ENCODE results near the gene TGFBR1. TPM values are rescaled to one million over a fixed set of nuclear protein-coding genes. Genes with fewer than 3 reads are reported as not detected.

The TGFBR1 gene
- total and polyA plus RNA-seq, 7 experiments from 2014 or later: 18.3 to 95.5 (median 27.8) TPM

- Histone ChIP-seq H3K9me3 (ENCODE audit: control insufficient read depth in 2 of 3, low read length in 3 of 3) (no peaks in the 10 kb centered on the region), H3K4me3 (ENCODE audit: low read length) (no peak overlapping the region), H3K27ac (ENCODE audit: low read depth, low read length) (no peak overlapping the region), H3K27me3 (ENCODE audit: control insufficient read depth in 2 of 2, insufficient read depth in 2 of 2, low read length in 2 of 2) (no peaks in the 10 kb centered on the region), H3K36me3 (ENCODE audit: control insufficient read depth in 2 of 3, insufficient read depth in 3 of 3, low read length in 3 of 3) (no peaks in the 10 kb centered on the region), H3K4me1 (ENCODE audit: control insufficient read depth in 2 of 2, insufficient read depth in 2 of 2, low read length in 2 of 2) (peaks cover 0 to 3% of the 10 kb centered on the region in 2 donors)
- Mint-ChIP-seq H3K9me3 (no peaks in the 10 kb centered on the region), H3K27me3 (no peaks in the 10 kb centered on the region), H3K4me1 (peaks cover 0 to 43% (median 8%) of the 10 kb centered on the region in 7 donors), H3K4me3 (no peak overlapping the region), H3K36me3 (peaks cover 0 to 1% (median 0%) of the 10 kb centered on the region in 5 donors), H3K27ac (no peak overlapping the region)
- ChIA-PET CTCF (no interaction called here), POLR2A (no interaction called here)
- ATAC-seq (no peak), DNase-seq (no peak)
- intact Hi-C loops (cut with micrococcal nuclease): loop anchor here in 1 of 2 donors (2.0 to 5.0 kb wide), 3 partner anchors 13 to 1417 kb away; partner anchors contain the start of gene NR4A3
Observed at GRCh38 chr9:99180199-99180598, 75.3 kb downstream of the TGFBR1 start.

GRCh38 chr9:99180662-99181061 is 75.7 kb downstream of the TGFBR1 start:
- no peaks in the 10 kb centered on the region for H3K36me3 ChIP-seq (ENCODE audit: control insufficient read depth in 2 of 3, insufficient read depth in 3 of 3, low read length in 3 of 3)
- H3K4me3 ChIP-seq (ENCODE audit: low read length): no peak overlapping the region
- H3K4me1 ChIP-seq (ENCODE audit: control insufficient read depth in 2 of 2, insufficient read depth in 2 of 2, low read length in 2 of 2): peaks cover 0 to 3% of the 10 kb centered on the region in 2 donors
- peaks cover 0 to 1% (median 0%) of the 10 kb centered on the region in 5 donors for H3K36me3 Mint-ChIP-seq
- H3K4me1 Mint-ChIP-seq: peaks cover 0 to 43% (median 8%) of the 10 kb centered on the region in 7 donors
- H3K27ac ChIP-seq (ENCODE audit: low read depth, low read length): no peak overlapping the region
- no peaks in the 10 kb centered on the region for H3K27me3 Mint-ChIP-seq
- no peaks in the 10 kb centered on the region for H3K27me3 ChIP-seq (ENCODE audit: control insufficient read depth in 2 of 2, insufficient read depth in 2 of 2, low read length in 2 of 2)
- H3K9me3 Mint-ChIP-seq: no peaks in the 10 kb centered on the region
- intact Hi-C loops (cut with micrococcal nuclease): loop anchor here in 1 of 2 donors (2.0 to 5.0 kb wide), 3 partner anchors 14 to 1417 kb away; partner anchors contain the start of gene NR4A3
- DNase-seq: no peak
- ChIA-PET POLR2A (no interaction called here), CTCF (no interaction called here)
- no peaks in the 10 kb centered on the region for H3K9me3 ChIP-seq (ENCODE audit: control insufficient read depth in 2 of 3, low read length in 3 of 3)
- H3K27ac Mint-ChIP-seq: peak overlapping the region in 2 of 9 donors; percentile 43 to 59
- no peak overlapping the region for H3K4me3 Mint-ChIP-seq
- no peak for ATAC-seq

- peak overlapping the region in 1 of 9 donors; percentile 67 for H3K27ac Mint-ChIP-seq
- ChIA-PET POLR2A (no interaction called here), CTCF (interaction anchor here (0.6 kb wide), 1 partner anchor 206 kb away, joined by 3 read pairs; no protein-coding TSS in a partner anchor)
- intact Hi-C loops (cut with micrococcal nuclease): loop anchor here in 1 of 2 donors (2.0 to 5.0 kb wide), 3 partner anchors 14 to 1416 kb away; partner anchors contain the start of gene NR4A3
- H3K36me3 ChIP-seq (ENCODE audit: control insufficient read depth in 2 of 3, insufficient read depth in 3 of 3, low read length in 3 of 3): no peaks in the 10 kb centered on the region
- H3K27me3 Mint-ChIP-seq: no peaks in the 10 kb centered on the region
- peaks cover 0 to 3% of the 10 kb centered on the region in 2 donors for H3K4me1 ChIP-seq (ENCODE audit: control insufficient read depth in 2 of 2, insufficient read depth in 2 of 2, low read length in 2 of 2)
- H3K27ac ChIP-seq (ENCODE audit: low read depth, low read length): no peak overlapping the region
- peak overlapping the region in 1 of 10 donors; percentile 41 for H3K4me3 Mint-ChIP-seq
- H3K9me3 ChIP-seq (ENCODE audit: control insufficient read depth in 2 of 3, low read length in 3 of 3): no peaks in the 10 kb centered on the region
- ATAC-seq (no peak), DNase-seq (no peak)
- no peaks in the 10 kb centered on the region for H3K9me3 Mint-ChIP-seq
- H3K36me3 Mint-ChIP-seq: peaks cover 0 to 1% (median 0%) of the 10 kb centered on the region in 5 donors
- no peaks in the 10 kb centered on the region for H3K27me3 ChIP-seq (ENCODE audit: control insufficient read depth in 2 of 2, insufficient read depth in 2 of 2, low read length in 2 of 2)
- H3K4me3 ChIP-seq (ENCODE audit: low read length): no peak overlapping the region
- H3K4me1 Mint-ChIP-seq: peaks cover 0 to 43% (median 9%) of the 10 kb centered on the region in 7 donors
Observed at GRCh38 chr9:99181206-99181605, 76.3 kb downstream of the TGFBR1 start.

- Mint-ChIP-seq H3K36me3 (peaks cover 0 to 1% (median 0%) of the 10 kb centered on the region in 5 donors), H3K27me3 (no peaks in the 10 kb centered on the region), H3K27ac (peak overlapping the region in 1 of 9 donors; percentile 67), H3K4me3 (peak overlapping the region in 1 of 10 donors; percentile 41), H3K4me1 (peaks cover 0 to 46% (median 9%) of the 10 kb centered on the region in 7 donors), H3K9me3 (no peaks in the 10 kb centered on the region)
- peaks cover 0 to 3% of the 10 kb centered on the region in 2 donors for H3K4me1 ChIP-seq (ENCODE audit: control insufficient read depth in 2 of 2, insufficient read depth in 2 of 2, low read length in 2 of 2)
- ChIA-PET POLR2A (no interaction called here), CTCF (interaction anchor here (0.6 kb wide), 2 partner anchors 44 to 206 kb away, joined by 3 to 4 read pairs; no protein-coding TSS in a partner anchor)
- H3K9me3 ChIP-seq (ENCODE audit: control insufficient read depth in 2 of 3, low read length in 3 of 3): no peaks in the 10 kb centered on the region
- peak in 1 of 9 donors; percentile 53 for DNase-seq
- no peak overlapping the region for H3K27ac ChIP-seq (ENCODE audit: low read depth, low read length)
- peak; percentile 57 for ATAC-seq
- intact Hi-C loops (cut with micrococcal nuclease): loop anchor here in 1 of 2 donors (2.0 to 5.0 kb wide), 3 partner anchors 15 to 1416 kb away; partner anchors contain the start of gene NR4A3
- H3K4me3 ChIP-seq (ENCODE audit: low read length): no peak overlapping the region
- no peaks in the 10 kb centered on the region for H3K27me3 ChIP-seq (ENCODE audit: control insufficient read depth in 2 of 2, insufficient read depth in 2 of 2, low read length in 2 of 2)
- H3K36me3 ChIP-seq (ENCODE audit: control insufficient read depth in 2 of 3, insufficient read depth in 3 of 3, low read length in 3 of 3): no peaks in the 10 kb centered on the region
Observed at GRCh38 chr9:99181621-99182020, 76.7 kb downstream of the TGFBR1 start.

GRCh38 chr9:99182356-99182755 is 77.4 kb downstream of the TGFBR1 start:
- POLR2A ChIA-PET: no interaction called here
- no peak for ATAC-seq

GRCh38 chr9:99183616-99184015 is 78.7 kb downstream of the TGFBR1 start:
- no peak overlapping the region for H3K4me3 Mint-ChIP-seq
- no peak for DNase-seq
- POLR2A ChIA-PET: interaction anchor here (0.6 kb wide), 2 partner anchors 172 to 1144 kb away, joined by 4 read pairs; no protein-coding TSS in a partner anchor
- H3K27ac ChIP-seq (ENCODE audit: low read depth, low read length): no peak overlapping the region
- CTCF ChIA-PET: interaction anchor here (1.0 to 2.2 kb wide), 4 partner anchors 11 to 339 kb away, joined by 3 to 12 read pairs (median 4); no protein-coding TSS in a partner anchor
- no peaks in the 10 kb centered on the region for H3K27me3 ChIP-seq (ENCODE audit: control insufficient read depth in 2 of 2, insufficient read depth in 2 of 2, low read length in 2 of 2)
- H3K4me1 ChIP-seq (ENCODE audit: control insufficient read depth in 2 of 2, insufficient read depth in 2 of 2, low read length in 2 of 2): peaks cover 0 to 3% of the 10 kb centered on the region in 2 donors
- H3K27ac Mint-ChIP-seq: no peak overlapping the region
- H3K9me3 ChIP-seq (ENCODE audit: control insufficient read depth in 2 of 3, low read length in 3 of 3): no peaks in the 10 kb centered on the region
- no peaks in the 10 kb centered on the region for H3K9me3 Mint-ChIP-seq
- no peaks in the 10 kb centered on the region for H3K36me3 ChIP-seq (ENCODE audit: control insufficient read depth in 2 of 3, insufficient read depth in 3 of 3, low read length in 3 of 3)
- peaks cover 0 to 10% (median 3%) of the 10 kb centered on the region in 5 donors for H3K27me3 Mint-ChIP-seq
- peaks cover 0 to 1% (median 0%) of the 10 kb centered on the region in 5 donors for H3K36me3 Mint-ChIP-seq
- no peak for ATAC-seq
- H3K4me3 ChIP-seq (ENCODE audit: low read length): no peak overlapping the region
- peaks cover 0 to 49% (median 19%) of the 10 kb centered on the region in 7 donors for H3K4me1 Mint-ChIP-seq
- intact Hi-C loops (cut with micrococcal nuclease): loop anchor here (1.0 to 5.0 kb wide), 11 partner anchors 20 to 1414 kb away; partner anchors contain the start of genes SEC61B (in 2 of the 2) and NR4A3 (in 1 of the 2)

More at GRCh38 chr9:99182356-99182755, 77.4 kb downstream of the TGFBR1 start:
- Histone ChIP-seq H3K9me3 (ENCODE audit: control insufficient read depth in 2 of 3, low read length in 3 of 3) (no peaks in the 10 kb centered on the region), H3K27ac (ENCODE audit: low read depth, low read length) (no peak overlapping the region), H3K4me3 (ENCODE audit: low read length) (no peak overlapping the region), H3K27me3 (ENCODE audit: control insufficient read depth in 2 of 2, insufficient read depth in 2 of 2, low read length in 2 of 2) (no peaks in the 10 kb centered on the region), H3K36me3 (ENCODE audit: control insufficient read depth in 2 of 3, insufficient read depth in 3 of 3, low read length in 3 of 3) (no peaks in the 10 kb centered on the region), H3K4me1 (ENCODE audit: control insufficient read depth in 2 of 2, insufficient read depth in 2 of 2, low read length in 2 of 2) (peaks cover 0 to 3% of the 10 kb centered on the region in 2 donors)
- H3K27me3 Mint-ChIP-seq: no peaks in the 10 kb centered on the region
- CTCF ChIA-PET: interaction anchor here (0.6 kb wide), 1 partner anchor 45 kb away, joined by 4 read pairs; no protein-coding TSS in a partner anchor
- intact Hi-C loops (cut with micrococcal nuclease): loop anchor here in 1 of 2 donors (5.0 kb wide), 2 partner anchors 640 to 1415 kb away; partner anchors contain the start of gene NR4A3
- DNase-seq: no peak
- peak overlapping the region in 1 of 9 donors; percentile 25 for H3K27ac Mint-ChIP-seq
- peaks cover 0 to 49% (median 15%) of the 10 kb centered on the region in 7 donors for H3K4me1 Mint-ChIP-seq
- H3K4me3 Mint-ChIP-seq: no peak overlapping the region
- H3K9me3 Mint-ChIP-seq: no peaks in the 10 kb centered on the region
- peaks cover 0 to 1% (median 0%) of the 10 kb centered on the region in 5 donors for H3K36me3 Mint-ChIP-seq

All from naive thymus-derived CD4-positive, alpha-beta T cell (primary cell).